ENCODE data around the gene RGP1.

Gene RGP1

GRCh38 chr9:35711501-35712428 lies 37.3 kb upstream of the RGP1 start:
- no peak for DNase-seq
- no peak for TF ChIP-seq CTCF (IDR thresholded peaks at IDR 0.05; ENCODE audit: low read depth, low read length, missing control alignments)
- H3K27me3 ChIP-seq (replicated peaks): no peaks in the 10 kb centered on the region
- peaks cover 94% of the 10 kb centered on the region for H3K36me3 ChIP-seq (replicated peaks)
- in situ Hi-C loops (cut with HindIII; ENCODE audit: low pct_ligation_motif_present, low sequenced_read_pairs): no loop called here
- no peak overlapping the region for H3K4me3 ChIP-seq (ENCODE audit: low read depth, low read length)
- no peak overlapping the region for H3K27ac ChIP-seq

GRCh38 chr9:35712762-35713400 lies 36.2 kb upstream of the RGP1 start:
- in situ Hi-C loops (cut with HindIII; ENCODE audit: low pct_ligation_motif_present, low sequenced_read_pairs): no loop called here

GRCh38 chr9:35713578-35713977 lies 35.5 kb upstream of the RGP1 start:
- no peak for DNase-seq
- no peak for TF ChIP-seq CTCF (IDR thresholded peaks at IDR 0.05; ENCODE audit: low read depth, low read length, missing control alignments)
- in situ Hi-C loops (cut with HindIII; ENCODE audit: low pct_ligation_motif_present, low sequenced_read_pairs): no loop called here
- Histone ChIP-seq H3K27me3 (replicated peaks) (no peaks in the 10 kb centered on the region), H3K27ac (no peak overlapping the region), H3K4me3 (ENCODE audit: low read depth, low read length) (no peak overlapping the region), H3K36me3 (replicated peaks) (peaks cover 94% of the 10 kb centered on the region)

More at GRCh38 chr9:35712762-35713400, 36.2 kb upstream of the RGP1 start:
- H3K27ac ChIP-seq: no peak overlapping the region
- no peak for TF ChIP-seq CTCF (IDR thresholded peaks at IDR 0.05; ENCODE audit: low read depth, low read length, missing control alignments)
- H3K4me3 ChIP-seq (ENCODE audit: low read depth, low read length): no peak overlapping the region
- no peaks in the 10 kb centered on the region for H3K27me3 ChIP-seq (replicated peaks)
- peaks cover 94% of the 10 kb centered on the region for H3K36me3 ChIP-seq (replicated peaks)
- DNase-seq: no peak

GRCh38 chr9:35714123-35714522 lies 35.0 kb upstream of the RGP1 start:
- Histone ChIP-seq H3K4me3 (ENCODE audit: low read depth, low read length) (no peak overlapping the region), H3K27me3 (replicated peaks) (no peaks in the 10 kb centered on the region), H3K36me3 (replicated peaks) (peaks cover 94% of the 10 kb centered on the region), H3K27ac (no peak overlapping the region)
- TF ChIP-seq CTCF (IDR thresholded peaks at IDR 0.05; ENCODE audit: low read depth, low read length, missing control alignments): no peak
- no peak for DNase-seq
- in situ Hi-C loops (cut with HindIII; ENCODE audit: low pct_ligation_motif_present, low sequenced_read_pairs): no loop called here

- TF ChIP-seq CTCF (IDR thresholded peaks at IDR 0.05; ENCODE audit: low read depth, low read length, missing control alignments): no peak
- no peak overlapping the region for H3K4me3 ChIP-seq (ENCODE audit: low read depth, low read length)
- in situ Hi-C loops (cut with HindIII; ENCODE audit: low pct_ligation_motif_present, low sequenced_read_pairs): no loop called here
- no peak overlapping the region for H3K27ac ChIP-seq
- H3K27me3 ChIP-seq (replicated peaks): no peaks in the 10 kb centered on the region
- peaks cover 96% of the 10 kb centered on the region for H3K36me3 ChIP-seq (replicated peaks)
- no peak for DNase-seq
These were observed 34.4 kb upstream of the RGP1 start for GRCh38 chr9:35714579-35715252.

All from brain microvascular endothelial cell (primary cell).